ENCODE data around the gene EHBP1L1. TPM values are rescaled to one million over a fixed set of nuclear protein-coding genes. Genes with fewer than 3 reads are reported as not detected.

The EHBP1L1 gene
- total RNA-seq, 1 donor from 2014 or later, result 31.6 TPM

- H3K27me3 ChIP-seq (ENCODE audit: control insufficient read depth, insufficient read depth, low read length), result no peaks in the 10 kb centered on the region
- no peak for DNase-seq (ENCODE audit: low read depth)
- no peak for FAIRE-seq
- H3K4me3 ChIP-seq (ENCODE audit: low read depth, low read length), result no peak overlapping the region
- no peak for TF ChIP-seq CTCF (IDR thresholded peaks at IDR 0.05; ENCODE audit: insufficient read depth, low read length, severe bottlenecking)
- H3K36me3 ChIP-seq (ENCODE audit: control insufficient read depth, insufficient read depth, low read length), result peaks cover 13% of the 10 kb centered on the region
Measured at GRCh38 chr11:65538232-65538914, 37.5 kb upstream of the EHBP1L1 start.

- no peak for TF ChIP-seq CTCF (IDR thresholded peaks at IDR 0.05; ENCODE audit: insufficient read depth, low read length, severe bottlenecking)
- Histone ChIP-seq H3K36me3 (ENCODE audit: control insufficient read depth, insufficient read depth, low read length) (peaks cover 13% of the 10 kb centered on the region), H3K4me3 (ENCODE audit: low read depth, low read length) (peak overlapping the region; percentile 65), H3K27me3 (ENCODE audit: control insufficient read depth, insufficient read depth, low read length) (no peaks in the 10 kb centered on the region)
- no peak for FAIRE-seq
- no peak for DNase-seq (ENCODE audit: low read depth)
Measured at GRCh38 chr11:65538915-65539743, 36.7 kb upstream of the EHBP1L1 start.

GRCh38 chr11:65539744-65540289 lies 36.0 kb upstream of the EHBP1L1 start:
- no peak for TF ChIP-seq CTCF (IDR thresholded peaks at IDR 0.05; ENCODE audit: insufficient read depth, low read length, severe bottlenecking)
- peaks cover 13% of the 10 kb centered on the region for H3K36me3 ChIP-seq (ENCODE audit: control insufficient read depth, insufficient read depth, low read length)
- peak overlapping the region; percentile 65 for H3K4me3 ChIP-seq (ENCODE audit: low read depth, low read length)
- FAIRE-seq (no peak), DNase-seq (ENCODE audit: low read depth) (peak; percentile 37)
- H3K27me3 ChIP-seq (ENCODE audit: control insufficient read depth, insufficient read depth, low read length), result no peaks in the 10 kb centered on the region

- DNase-seq (ENCODE audit: low read depth), result peak; percentile 66
- Histone ChIP-seq H3K4me3 (ENCODE audit: low read depth, low read length) (peak overlapping the region; percentile 65), H3K27me3 (ENCODE audit: control insufficient read depth, insufficient read depth, low read length) (no peaks in the 10 kb centered on the region), H3K36me3 (ENCODE audit: control insufficient read depth, insufficient read depth, low read length) (peaks cover 10% of the 10 kb centered on the region)
- no peak for FAIRE-seq
- TF ChIP-seq CTCF (IDR thresholded peaks at IDR 0.05; ENCODE audit: insufficient read depth, low read length, severe bottlenecking), result peak; percentile 88
Measured at GRCh38 chr11:65540290-65541092, 35.4 kb upstream of the EHBP1L1 start.

GRCh38 chr11:65541093-65541982 lies 34.5 kb upstream of the EHBP1L1 start:
- peak; percentile 80 for FAIRE-seq
- peak; percentile 84 for DNase-seq (ENCODE audit: low read depth)
- Histone ChIP-seq H3K36me3 (ENCODE audit: control insufficient read depth, insufficient read depth, low read length) (peaks cover 7% of the 10 kb centered on the region), H3K27me3 (ENCODE audit: control insufficient read depth, insufficient read depth, low read length) (no peaks in the 10 kb centered on the region), H3K4me3 (ENCODE audit: low read depth, low read length) (peak overlapping the region; percentile 65)
- no peak for TF ChIP-seq CTCF (IDR thresholded peaks at IDR 0.05; ENCODE audit: insufficient read depth, low read length, severe bottlenecking)
